GM12873 (cell line): Measurements from ENCODE around the gene ZNF593.

Experiments
- CTCF ChIP-seq: IDR thresholded peaks from 2 replicates; pipeline ENCODE4 v1.5.1; 2012; ENCODE audit warnings: low read depth, mild to moderate bottlenecking, moderate library complexity, low read length, control low read depth; ENCODE audit not compliant: insufficient read depth; ENCODE audit errors: missing control alignments

ZNF593 gene

GRCh38 chr1:26189751-26190275 lies 20.1 kb downstream of the ZNF593 start:
- no peak for TF ChIP-seq CTCF

- TF ChIP-seq CTCF = no peak
These were observed 20.8 kb downstream of the ZNF593 start, which contains the start of gene CATSPER4 for GRCh38 chr1:26190373-26190987. Gene CATSPER4 (plus strand): TSS chr1:26190602. CDS start chr1:26190628, 26 bp downstream.

- TF ChIP-seq CTCF = no peak
These were observed 22.0 kb downstream of the ZNF593 start for GRCh38 chr1:26191739-26192138.

- TF ChIP-seq CTCF = no peak
These were observed 26.1 kb downstream of the ZNF593 start for GRCh38 chr1:26195805-26196204.

GRCh38 chr1:26197301-26197700 lies 27.6 kb downstream of the ZNF593 start:
- TF ChIP-seq CTCF = no peak

- TF ChIP-seq CTCF = no peak
These were observed 28.1 kb downstream of the ZNF593 start for GRCh38 chr1:26197813-26198212.

GRCh38 chr1:26200413-26200812 lies 30.7 kb downstream of the ZNF593 start:
- TF ChIP-seq CTCF = no peak
